ENCODE results near the gene PHF2. TPM values are rescaled to one million over a fixed set of nuclear protein-coding genes. Genes with fewer than 3 reads are reported as not detected.
"Not testable (repeated sequence)": the region's sequence is repeated elsewhere in the genome, so short reads cannot be mapped to it uniquely, and the experiment has no call there.

PHF2 gene
- total RNA-seq, 4 donors from 2014 or later, result 21.1 to 38.2 (median 21.3) TPM

DNA sequence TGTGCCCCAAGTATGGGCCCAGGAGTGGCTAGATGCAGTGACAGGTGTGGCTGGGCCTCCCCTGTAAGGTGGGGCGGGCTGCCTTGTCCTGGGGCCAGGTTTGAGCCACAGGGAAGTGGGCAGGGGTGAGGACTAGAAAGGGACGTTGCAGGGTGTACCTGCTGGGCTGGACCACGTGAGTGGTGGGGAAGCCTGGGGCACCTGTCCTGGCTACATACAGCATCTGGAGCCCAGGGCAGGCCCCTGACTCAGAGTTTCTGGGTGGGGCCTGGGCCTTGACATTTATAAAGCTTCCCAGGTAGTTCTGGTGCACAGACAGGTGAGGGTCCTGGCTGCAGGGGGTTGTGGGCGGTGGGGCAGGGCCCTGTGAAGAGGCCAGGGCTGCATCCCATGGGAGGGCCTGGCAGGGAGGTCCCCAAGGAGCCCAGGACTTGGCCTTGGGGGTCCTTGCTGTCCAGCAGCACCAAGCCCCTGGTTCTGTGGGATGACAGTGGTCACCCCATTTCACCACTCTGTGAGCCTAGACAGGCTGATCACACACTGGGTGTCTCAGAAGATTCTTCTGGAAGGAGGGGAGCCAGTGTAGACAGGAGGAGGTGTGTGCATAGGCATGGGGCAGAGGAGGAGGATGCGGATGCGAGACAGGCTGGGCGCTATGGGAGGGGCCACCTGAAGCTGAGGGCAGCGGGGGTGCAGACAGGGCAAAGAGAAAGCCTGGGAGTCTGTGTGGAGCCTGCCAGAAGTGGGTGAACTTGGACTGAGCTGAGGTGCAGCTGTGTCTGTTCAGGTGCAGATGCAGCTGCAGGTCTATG lies 94.0 kb downstream of the PHF2 start:
- peak; percentile 5 for DNase-seq

DNA sequence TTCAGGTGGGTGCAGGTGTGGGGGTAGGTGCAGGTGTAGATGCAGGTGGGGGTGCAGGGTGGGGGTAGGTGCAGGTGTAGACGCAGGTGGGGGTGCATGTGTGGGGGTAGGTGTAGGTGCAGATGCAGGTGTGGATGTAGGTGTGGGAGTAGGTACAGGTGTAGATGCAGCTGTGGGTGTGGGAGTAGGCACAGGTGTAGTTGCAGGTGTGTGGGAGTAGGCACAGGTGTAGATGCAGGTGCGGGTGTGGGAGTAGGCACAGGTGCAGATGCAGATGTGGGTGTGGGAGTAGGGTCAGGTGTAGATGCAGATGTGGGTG lies 94.6 kb downstream of the PHF2 start:
- WGBS, 2 donors (ENCODE audit: low coverage in 1 of 2), result 96 to 100% methylated on average over 1 to 2 of the region's 2 CpGs
- DNase-seq, result no peak

More for the DNA sequence above, 94.0 kb downstream of the PHF2 start:
- intact Hi-C loops (cut with DNase I; ENCODE audit: low total_unique reads), result no loop called here
- in situ Hi-C loops (cut with MboI; ENCODE audit: low pct_ligation_motif_present in 1 of 4, low pct_unique_long_range_greater_than_20kb in 1 of 4, low sequenced_read_pairs in 3 of 4), result no loop called here
- no peaks in the 10 kb centered on the region for H3K4me1 ChIP-seq
- H3K36me3 ChIP-seq, result peaks cover 0 to 7% (median 3%) of the 10 kb centered on the region in 4 donors
- 94 to 97% methylated on average over 4 to 8 of the region's 8 CpGs for WGBS, 2 donors (ENCODE audit: low coverage in 1 of 2)
- no peak overlapping the region for H3K4me3 ChIP-seq
- TF ChIP-seq EP300 (IDR thresholded peaks at IDR 0.05; ENCODE audit: low read depth) (no peak), POLR2AphosphoS5 (IDR thresholded peaks at IDR 0.05) (no peak), POLR2A (IDR thresholded peaks at IDR 0.05) (no peak)
- TF ChIP-seq, protein P1, sequence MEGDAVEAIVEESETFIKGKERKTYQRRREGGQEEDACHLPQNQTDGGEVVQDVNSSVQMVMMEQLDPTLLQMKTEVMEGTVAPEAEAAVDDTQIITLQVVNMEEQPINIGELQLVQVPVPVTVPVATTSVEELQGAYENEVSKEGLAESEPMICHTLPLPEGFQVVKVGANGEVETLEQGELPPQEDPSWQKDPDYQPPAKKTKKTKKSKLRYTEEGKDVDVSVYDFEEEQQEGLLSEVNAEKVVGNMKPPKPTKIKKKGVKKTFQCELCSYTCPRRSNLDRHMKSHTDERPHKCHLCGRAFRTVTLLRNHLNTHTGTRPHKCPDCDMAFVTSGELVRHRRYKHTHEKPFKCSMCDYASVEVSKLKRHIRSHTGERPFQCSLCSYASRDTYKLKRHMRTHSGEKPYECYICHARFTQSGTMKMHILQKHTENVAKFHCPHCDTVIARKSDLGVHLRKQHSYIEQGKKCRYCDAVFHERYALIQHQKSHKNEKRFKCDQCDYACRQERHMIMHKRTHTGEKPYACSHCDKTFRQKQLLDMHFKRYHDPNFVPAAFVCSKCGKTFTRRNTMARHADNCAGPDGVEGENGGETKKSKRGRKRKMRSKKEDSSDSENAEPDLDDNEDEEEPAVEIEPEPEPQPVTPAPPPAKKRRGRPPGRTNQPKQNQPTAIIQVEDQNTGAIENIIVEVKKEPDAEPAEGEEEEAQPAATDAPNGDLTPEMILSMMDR (IDR thresholded peaks at IDR 0.05), result no peak
- H3K27ac ChIP-seq, result no peak overlapping the region
- H3K27me3 ChIP-seq, result no peaks in the 10 kb centered on the region
- H3K9me3 ChIP-seq, result no peaks in the 10 kb centered on the region

DNA sequence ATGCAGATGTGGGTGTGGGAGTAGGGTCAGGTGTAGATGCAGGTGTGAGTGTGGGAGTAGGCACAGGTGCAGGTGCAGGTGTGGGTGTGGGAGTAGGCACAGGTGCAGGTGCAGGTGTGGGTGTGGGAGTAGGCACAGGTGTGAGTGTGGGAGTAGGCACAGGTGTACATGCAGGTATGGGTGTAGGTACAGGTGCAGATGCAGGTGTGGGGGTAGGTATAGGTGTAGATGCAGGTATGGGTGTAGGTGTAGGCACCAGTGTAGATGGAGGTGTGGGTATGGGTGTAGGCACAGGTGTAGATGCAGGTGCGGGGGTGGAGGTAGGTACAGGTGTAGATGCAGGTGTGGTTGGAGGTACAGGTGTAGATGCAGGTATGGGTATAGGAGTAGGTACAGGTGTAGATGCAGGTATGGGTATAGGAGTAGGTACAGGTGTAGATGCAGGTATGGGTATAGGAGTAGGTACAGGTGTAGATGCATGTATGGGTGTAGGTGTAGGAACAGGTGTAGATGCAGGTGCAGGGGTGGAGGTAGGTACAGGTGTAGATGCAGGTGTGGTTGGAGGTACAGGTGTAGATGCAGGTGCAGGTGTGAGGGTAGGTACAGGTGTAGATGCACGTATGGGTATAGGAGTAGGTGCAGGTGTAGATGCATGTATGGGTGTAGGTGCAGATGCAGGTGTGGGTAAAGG lies 96.1 kb downstream of the PHF2 start:
- H3K27ac ChIP-seq; H3K36me3 ChIP-seq; in situ Hi-C loops (cut with MboI; ENCODE audit: low pct_ligation_motif_present in 1 of 4, low pct_unique_long_range_greater_than_20kb in 1 of 4, low sequenced_read_pairs in 3 of 4); DNase-seq; H3K9me3 ChIP-seq; H3K4me3 ChIP-seq; H3K27me3 ChIP-seq; intact Hi-C loops (cut with DNase I; ENCODE audit: low total_unique reads); H3K4me1 ChIP-seq: not testable (repeated sequence)
- WGBS, 2 donors (ENCODE audit: low coverage in 1 of 2), result 92 to 97% methylated on average over 2 of the region's 2 CpGs

More for the DNA sequence above, 94.6 kb downstream of the PHF2 start:
- Histone ChIP-seq H3K27ac (no peak overlapping the region), H3K4me1 (no peaks in the 10 kb centered on the region), H3K4me3 (no peak overlapping the region), H3K36me3 (peaks cover 0 to 7% (median under 1%) of the 10 kb centered on the region in 4 donors), H3K9me3 (no peaks in the 10 kb centered on the region), H3K27me3 (no peaks in the 10 kb centered on the region)
- TF ChIP-seq POLR2A (IDR thresholded peaks at IDR 0.05) (no peak), EP300 (IDR thresholded peaks at IDR 0.05; ENCODE audit: low read depth) (no peak), POLR2AphosphoS5 (IDR thresholded peaks at IDR 0.05) (no peak)
- TF ChIP-seq, protein P1 (IDR thresholded peaks at IDR 0.05), result no peak
- in situ Hi-C loops (cut with MboI; ENCODE audit: low pct_ligation_motif_present in 1 of 4, low pct_unique_long_range_greater_than_20kb in 1 of 4, low sequenced_read_pairs in 3 of 4), result no loop called here
- intact Hi-C loops (cut with DNase I; ENCODE audit: low total_unique reads), result no loop called here

DNA sequence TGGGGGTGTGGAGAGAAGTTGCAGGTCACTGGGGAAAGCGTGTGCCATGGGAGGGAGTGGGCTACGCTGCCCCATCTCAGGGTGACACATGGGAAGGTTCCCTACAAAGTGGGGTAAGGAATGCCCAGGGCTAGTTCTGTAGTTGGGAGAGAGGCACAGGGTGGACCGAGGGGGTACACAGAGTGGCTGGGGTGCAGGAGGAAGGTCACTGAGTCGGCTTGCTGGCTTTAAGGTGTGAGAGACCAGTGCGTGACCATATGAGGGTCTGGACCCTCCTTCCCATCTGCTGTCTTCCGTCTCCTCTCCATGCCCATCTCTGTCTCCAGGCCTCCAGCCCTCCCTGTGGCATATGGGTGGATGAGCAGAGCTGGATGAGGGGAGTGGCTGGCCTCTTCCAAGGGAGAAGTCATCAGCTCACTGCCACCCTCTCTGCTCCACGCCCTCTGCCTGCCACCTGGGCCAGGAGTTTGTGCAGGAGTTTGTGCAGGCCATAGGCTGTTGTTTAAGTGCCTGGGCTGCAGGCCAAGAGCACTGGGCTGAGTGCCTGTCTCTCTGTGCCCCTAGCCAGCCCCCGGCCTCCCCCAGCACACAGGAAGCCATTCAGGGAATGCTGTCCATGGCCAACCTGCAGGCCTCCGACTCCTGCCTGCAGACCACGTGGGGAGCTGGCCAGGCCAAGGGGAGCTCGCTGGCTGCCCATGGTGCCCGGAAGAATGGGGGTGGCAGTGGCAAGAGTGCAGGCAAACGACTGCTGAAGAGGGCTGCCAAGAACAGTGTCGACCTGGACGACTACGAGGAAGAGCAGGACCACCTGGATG lies 96.8 kb downstream of the PHF2 start:
- no peak overlapping the region for H3K27ac ChIP-seq
- DNase-seq, result peak; percentile 4
- intact Hi-C loops (cut with DNase I; ENCODE audit: low total_unique reads) (no loop called here), in situ Hi-C loops (cut with MboI; ENCODE audit: low pct_ligation_motif_present in 1 of 4, low pct_unique_long_range_greater_than_20kb in 1 of 4, low sequenced_read_pairs in 3 of 4) (no loop called here)
- peaks cover 0 to 13% (median 3%) of the 10 kb centered on the region in 4 donors for H3K36me3 ChIP-seq
- no peaks in the 10 kb centered on the region for H3K4me1 ChIP-seq
- no peaks in the 10 kb centered on the region for H3K27me3 ChIP-seq
- no peak for TF ChIP-seq EP300 (IDR thresholded peaks at IDR 0.05; ENCODE audit: low read depth)
- TF ChIP-seq, protein P1 (IDR thresholded peaks at IDR 0.05), result no peak
- no peak for TF ChIP-seq POLR2AphosphoS5 (IDR thresholded peaks at IDR 0.05)
- no peak for TF ChIP-seq POLR2A (IDR thresholded peaks at IDR 0.05)
- 76 to 91% methylated on average over 3 to 16 of the region's 16 CpGs for WGBS, 2 donors (ENCODE audit: low coverage in 1 of 2)
- no peak overlapping the region for H3K4me3 ChIP-seq
- H3K9me3 ChIP-seq, result no peaks in the 10 kb centered on the region
